Measurements from ENCODE around the gene RXRG. TPM values are rescaled to one million over a fixed set of nuclear protein-coding genes. Genes with fewer than 3 reads are reported as not detected.

RXRG gene
- total and polyA plus RNA-seq, 2 of the 8 experiments (the other 6 are each of a cell fraction or from before 2014, with no cell fraction given) = not detected

- H2BK12ac ChIP-seq (ENCODE audit: low read depth, low read length) = no peak overlapping the region
- H3K56ac ChIP-seq (replicated peaks; ENCODE audit: insufficient read length, low read depth, low read length) = no peak overlapping the region
- no peak overlapping the region for H3K23ac ChIP-seq (ENCODE audit: insufficient read length)
- no peak for FAIRE-seq
- no peak overlapping the region for H3K27ac ChIP-seq (ENCODE audit: low read depth, low read length)
- 88% methylated on average over 2 of the region's 2 CpGs; no CpG with 5 or more reads in 1 of the 2 experiments for WGBS, 2 experiments (ENCODE audit: extremely low coverage in 1 of 2, insufficient coverage in 1 of 2, insufficient read length in 1 of 2, insufficient replicate concordance in 2 of 2, low coverage in 1 of 2, low lambda C conversion rate in 2 of 2, missing lambda C conversion rate in 1 of 2)
- H4K8ac ChIP-seq (ENCODE audit: extremely low read depth, insufficient read depth, low read length) = no peak overlapping the region
- no peak overlapping the region for H4K5ac ChIP-seq (ENCODE audit: insufficient read length, low read depth, low read length)
- H3K18ac ChIP-seq (ENCODE audit: extremely low read depth, low read length) = no peak overlapping the region
- H3K79me2 ChIP-seq (ENCODE audit: control insufficient read depth in 1 of 2, insufficient read depth in 2 of 2, low read length in 2 of 2) = no peaks in the 10 kb centered on the region
- H3K14ac ChIP-seq (ENCODE audit: insufficient read length) = no peak overlapping the region
- H3K9ac ChIP-seq (replicated peaks in 1 of 4; ENCODE audit: extremely low read depth in 1 of 4, low read depth in 3 of 4, low read length in 3 of 4) = no peak overlapping the region
- no peak overlapping the region for H2BK5ac ChIP-seq (ENCODE audit: low read depth, low read length)
- no peak for DNase-seq (ENCODE audit: low read depth in 1 of 2, low spot score in 2 of 2)
- peaks cover 2 to 13% (median 10%) of the 10 kb centered on the region in 4 experiments; a peak in 6 of 7 replicates for H3K27me3 ChIP-seq (replicated peaks in 1 of 4; ENCODE audit: control insufficient read depth in 3 of 4, extremely low read depth in 1 of 4, insufficient read depth in 3 of 4, low read length in 3 of 4)
- no peak overlapping the region for H3K4me2 ChIP-seq (ENCODE audit: insufficient read depth in 1 of 2, low read depth in 2 of 2, low read length in 2 of 2)
- H2AFZ ChIP-seq (ENCODE audit: low read length) = no peak overlapping the region
- H2BK15ac ChIP-seq (ENCODE audit: low read length) = no peak overlapping the region
- peaks cover 0 to 4% (median 0%) of the 10 kb centered on the region in 4 experiments; a peak in 2 of 7 replicates for H3K4me1 ChIP-seq (replicated peaks in 1 of 4; ENCODE audit: control insufficient read depth in 3 of 4, insufficient read depth in 4 of 4, low read length in 3 of 4)
- H3K36me3 ChIP-seq (ENCODE audit: control insufficient read depth in 2 of 4, insufficient read depth in 4 of 4, low read length in 3 of 4) = no peaks in the 10 kb centered on the region
- H3K4ac ChIP-seq (replicated peaks; ENCODE audit: insufficient read length, low read depth, low read length) = no peak overlapping the region
- ChIA-PET CTCF (ENCODE audit: partially characterized antibody) (interaction anchor here (1.2 kb wide), 1 partner anchor 269 kb away, joined by 3 read pairs; no protein-coding TSS in a partner anchor), POLR2A (ENCODE audit: partially characterized antibody) (no interaction called here)
- H2AK5ac ChIP-seq (ENCODE audit: low read depth, low read length) = no peak overlapping the region
- no peak overlapping the region for H2BK20ac ChIP-seq (ENCODE audit: low read length)
- no peaks in the 10 kb centered on the region for H3K9me3 ChIP-seq (ENCODE audit: insufficient read depth in 2 of 2, low read depth in 1 of 2, low read length in 1 of 2)
- no peak overlapping the region for H4K91ac ChIP-seq (replicated peaks; ENCODE audit: insufficient read length, low read length)
- no peaks in the 10 kb centered on the region for H4K20me1 ChIP-seq (replicated peaks in 1 of 2; ENCODE audit: control insufficient read depth in 1 of 2, insufficient read depth in 2 of 2, low read length in 2 of 2)
- no peak overlapping the region for H3K4me3 ChIP-seq (ENCODE audit: extremely low read depth in 1 of 4, insufficient read depth in 2 of 4, low read depth in 3 of 4, low read length in 4 of 4)
- H2BK120ac ChIP-seq (replicated peaks; ENCODE audit: low read depth, low read length) = no peak overlapping the region
- no peaks in the 10 kb centered on the region for H3K23me2 ChIP-seq (ENCODE audit: low read depth, low read length)
- no peaks in the 10 kb centered on the region for H3K79me1 ChIP-seq (ENCODE audit: low read depth, low read length)
- TF ChIP-seq SIN3A (conservative IDR thresholded peaks at IDR 0.05 in 1 of 2, IDR thresholded peaks at IDR 0.05 in 1 of 2; ENCODE audit: low read depth in 1 of 2, low read length in 2 of 2) (no peak), TBP (IDR thresholded peaks at IDR 0.05; ENCODE audit: low read depth, low read length) (no peak), ATF3 (IDR thresholded peaks at IDR 0.05; ENCODE audit: insufficient read depth, low read depth, low read length) (no peak), RNF2 (IDR thresholded peaks at IDR 0.05; ENCODE audit: borderline replicate concordance, low read depth, low read length, missing control alignments, poor library complexity, severe bottlenecking) (no peak), PHF8 (conservative IDR thresholded peaks at IDR 0.05; ENCODE audit: low read depth, low read length) (no peak), FOSL1 (IDR thresholded peaks at IDR 0.05; ENCODE audit: insufficient read depth, low read depth, low read length) (no peak), TCF12 (IDR thresholded peaks at IDR 0.05; ENCODE audit: low read depth, low read length) (no peak), SP2 (IDR thresholded peaks at IDR 0.05; ENCODE audit: low read length) (no peak), ASH2L (IDR thresholded peaks at IDR 0.05; ENCODE audit: low read length) (no peak), KDM4A (IDR thresholded peaks at IDR 0.05; ENCODE audit: low read depth, low read length, severe bottlenecking) (no peak), CTBP2 (IDR thresholded peaks at IDR 0.05; ENCODE audit: borderline replicate concordance, insufficient read depth, insufficient read length, low read length) (no peak), YY1 (IDR thresholded peaks at IDR 0.05; ENCODE audit: low read depth, low read length) (no peak), SAP30 (IDR thresholded peaks at IDR 0.05; ENCODE audit: insufficient read depth, insufficient replicate concordance, low read length) (no peak)
Measured at GRCh38 chr1:165436994-165437393, 7.9 kb downstream of the RXRG start.
